MCF 10A (cell line): ENCODE data around the gene MOV10L1. TPM values are rescaled to one million over a fixed set of nuclear protein-coding genes. Genes with fewer than 3 reads are reported as not detected.
A peak's percentile ranks its signal among the peaks of the same experiment; 100 is the strongest.
"Not testable (repeated sequence)": the region's sequence is repeated elsewhere in the genome, so short reads cannot be mapped to it uniquely, and the experiment has no call there.

Experiments
- BruUV-seq: library from RNA; stranded (reverse); fragments of 400-500 nt; replicated peaks from 2 replicates; lab custom pipeline; 2021; lab: Mats Ljungman, UMichigan
- CTCF ChIA-PET: fragments of 300-600 bp; sonication (Branson Sonifier 250); formaldehyde crosslinking; extraction: SDS; loops from one replicate; lab custom pipeline; 2021; ENCODE audit warnings: antibody characterized with exemption, inconsistent platforms; lab: Yijun Ruan, JAX
- POLR2A ChIA-PET: fragments of 300-600, 350-650 bp; sonication (Branson Sonifier 250); formaldehyde crosslinking; extraction: SDS; loops from one replicate; lab custom pipeline; 2020; ENCODE audit warnings: antibody characterized with exemption, inconsistent platforms; lab: Yijun Ruan, JAX
- DNase-seq: peaks from one replicate; pipeline ENCODE4 v3.0.0-alpha.2; 2018; ENCODE audit not compliant: unreplicated experiment
- H3K27ac Mint-ChIP-seq: one replicate; pipeline ENCODE4 v1.8.0; 2022; ENCODE audit warnings: mild to moderate bottlenecking, low read depth, mixed read lengths; ENCODE audit not compliant: unreplicated experiment
- H3K27me3 Mint-ChIP-seq: one replicate; pipeline ENCODE4 v1.8.0; 2022; ENCODE audit warnings: mixed read lengths; ENCODE audit not compliant: insufficient read depth, unreplicated experiment
- H3K36me3 Mint-ChIP-seq: one replicate; pipeline ENCODE4 v1.8.0; 2022; ENCODE audit warnings: mild to moderate bottlenecking, moderate library complexity, mixed read lengths; ENCODE audit not compliant: insufficient read depth, unreplicated experiment
- H3K4me1 Mint-ChIP-seq: one replicate; pipeline ENCODE4 v1.8.0; 2022; ENCODE audit warnings: mixed read lengths; ENCODE audit not compliant: insufficient read depth, unreplicated experiment
- H3K4me3 Mint-ChIP-seq: one replicate; pipeline ENCODE4 v1.8.0; 2022; ENCODE audit warnings: mild to moderate bottlenecking, moderate library complexity, mixed read lengths; ENCODE audit not compliant: unreplicated experiment
- H3K9me3 Mint-ChIP-seq: one replicate; pipeline ENCODE4 v1.8.0; 2022; ENCODE audit warnings: mixed read lengths; ENCODE audit not compliant: unreplicated experiment
- CTCF ChIP-seq: fragments of 200-600 bp; IDR thresholded peaks from one replicate; pipeline ENCODE4 v1.8.0; 2022; ENCODE audit warnings: antibody characterized with exemption, mild to moderate bottlenecking; ENCODE audit not compliant: unreplicated experiment
- intact Hi-C: fragments of 100-400 bp; cut with micrococcal nuclease; formaldehyde crosslinking; loops from 2 replicates; pipeline ENCODE4 v1.14.1; 2022
- total RNA-seq: library from RNA; stranded (reverse); gene quantifications from 2 replicates; pipeline ENCODE4 v1.2.3, GENCODE V29; 2022

The MOV10L1 gene
- total RNA-seq, 1 experiment from 2014 or later: not detected

GRCh38 chr22:50145721-50146438, 56.1 kb downstream of the MOV10L1 start:
- Mint-ChIP-seq H3K4me3 (no peak overlapping the region), H3K36me3 (no peaks in the 10 kb centered on the region), H3K27me3 (no peaks in the 10 kb centered on the region), H3K27ac (peak overlapping the region; percentile 31), H3K4me1 (peaks cover 7% of the 10 kb centered on the region), H3K9me3 (no peaks in the 10 kb centered on the region)
- POLR2A ChIA-PET: no interaction called here
- BruUV-seq: no TSS peak
- no peak for DNase-seq
- intact Hi-C loops: loop anchor here (2.0 to 10.0 kb wide), 4 partner anchors 196 to 379 kb away; partner anchors contain the start of gene PPP6R2
- no peak for TF ChIP-seq CTCF
- CTCF ChIA-PET: interaction anchor here (0.6 to 2.6 kb wide), 17 partner anchors 10 to 524 kb away, joined by 3 to 13 read pairs (median 3); no protein-coding TSS in a partner anchor

- H3K27ac Mint-ChIP-seq: no peak overlapping the region
- H3K36me3 Mint-ChIP-seq: no peaks in the 10 kb centered on the region
- H3K9me3 Mint-ChIP-seq: no peaks in the 10 kb centered on the region
- CTCF ChIA-PET: interaction anchor here (0.5 to 2.6 kb wide), 23 partner anchors 11 to 525 kb away, joined by 3 to 13 read pairs (median 3); no protein-coding TSS in a partner anchor
- DNase-seq: peak; percentile 72
- POLR2A ChIA-PET: no interaction called here
- H3K4me1 Mint-ChIP-seq: peaks cover 7% of the 10 kb centered on the region
- intact Hi-C loops: loop anchor here (2.0 to 10.0 kb wide), 4 partner anchors 196 to 379 kb away; partner anchors contain the start of gene PPP6R2
- TF ChIP-seq CTCF: peak; percentile 79
- H3K4me3 Mint-ChIP-seq: no peak overlapping the region
- no peaks in the 10 kb centered on the region for H3K27me3 Mint-ChIP-seq
- BruUV-seq: no TSS peak
These were observed 56.8 kb downstream of the MOV10L1 start for GRCh38 chr22:50146439-50147238.

- H3K9me3 Mint-ChIP-seq, DNase-seq, H3K4me1 Mint-ChIP-seq, H3K4me3 Mint-ChIP-seq, POLR2A ChIA-PET, H3K27ac Mint-ChIP-seq, H3K36me3 Mint-ChIP-seq, H3K27me3 Mint-ChIP-seq, BruUV-seq: not testable (repeated sequence)
- CTCF ChIA-PET: interaction anchor here (0.5 to 2.9 kb wide), 24 partner anchors 10 to 216 kb away, joined by 3 to 21 read pairs (median 6); no protein-coding TSS in a partner anchor
- intact Hi-C loops: loop anchor here (2.0 to 10.0 kb wide), 4 partner anchors 195 to 380 kb away; partner anchors contain the start of gene PPP6R2
These were observed 57.7 kb downstream of the MOV10L1 start for GRCh38 chr22:50147258-50148165.

- ChIA-PET CTCF (interaction anchor here (0.6 to 2.9 kb wide), 20 partner anchors 10 to 350 kb away, joined by 3 to 21 read pairs (median 6); no protein-coding TSS in a partner anchor), POLR2A (interaction anchor here (1.0 to 2.0 kb wide), 2 partner anchors 10 to 53 kb away, joined by 4 to 8 read pairs; no protein-coding TSS in a partner anchor)
- H3K27ac Mint-ChIP-seq: no peak overlapping the region
- DNase-seq: no peak
- peaks cover 7% of the 10 kb centered on the region for H3K4me1 Mint-ChIP-seq
- H3K9me3 Mint-ChIP-seq: no peaks in the 10 kb centered on the region
- no TSS peak for BruUV-seq
- H3K27me3 Mint-ChIP-seq: no peaks in the 10 kb centered on the region
- intact Hi-C loops: loop anchor here (5.0 to 10.0 kb wide), 3 partner anchors 194 to 381 kb away; partner anchors contain the start of gene PPP6R2
- H3K36me3 Mint-ChIP-seq: no peaks in the 10 kb centered on the region
- no peak for TF ChIP-seq CTCF
- no peak overlapping the region for H3K4me3 Mint-ChIP-seq
These were observed 58.3 kb downstream of the MOV10L1 start for GRCh38 chr22:50148166-50148500.
